GM19452 (cell line): ENCODE results near the gene S100A9.

Experiments used
- ATAC-seq: cut with Tn5 transposase; IDR thresholded peaks from one replicate; pipeline ENCODE4 v1.9.1; 2021; ENCODE audit not compliant: unreplicated experiment

Gene S100A9

DNA sequence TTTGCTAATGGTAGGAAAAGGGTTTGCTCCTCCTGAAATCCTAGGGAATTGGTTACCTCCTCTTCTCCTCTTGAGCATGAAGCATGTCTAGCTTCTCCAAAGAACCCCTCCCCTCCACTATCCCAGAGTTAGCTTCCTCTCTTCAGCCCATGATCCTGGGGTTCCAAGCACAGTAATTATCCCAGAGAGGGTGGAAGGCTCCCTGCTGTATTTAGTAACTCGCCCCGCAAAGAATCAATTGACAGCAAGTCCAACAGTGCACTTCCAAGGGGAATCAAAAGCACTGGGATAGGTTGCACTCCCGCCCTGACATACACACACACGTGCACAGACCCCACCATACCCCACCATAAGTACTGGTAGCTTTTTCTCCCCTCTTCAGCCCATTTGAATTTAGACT, 30.1 kb downstream of the S100A9 start:
- no peak for ATAC-seq

DNA sequence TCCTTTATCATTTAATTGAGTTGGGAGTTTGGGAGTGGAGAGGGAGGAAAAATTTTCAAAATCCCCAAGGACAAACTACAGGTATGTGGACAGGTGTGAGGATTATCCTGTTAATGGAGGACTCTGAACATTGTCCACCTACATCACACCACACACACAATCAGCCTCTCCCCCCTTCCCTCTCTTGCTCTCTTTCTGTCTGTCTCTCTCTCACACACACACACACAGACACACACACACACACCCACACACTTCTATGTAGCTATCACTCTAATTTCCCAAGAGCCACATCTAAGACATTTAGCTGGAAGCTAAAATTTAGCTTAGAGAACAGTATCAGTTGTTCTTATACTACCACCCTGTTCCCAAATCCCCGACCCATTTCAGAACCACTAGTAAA, 31.7 kb downstream of the S100A9 start:
- ATAC-seq: no peak

DNA sequence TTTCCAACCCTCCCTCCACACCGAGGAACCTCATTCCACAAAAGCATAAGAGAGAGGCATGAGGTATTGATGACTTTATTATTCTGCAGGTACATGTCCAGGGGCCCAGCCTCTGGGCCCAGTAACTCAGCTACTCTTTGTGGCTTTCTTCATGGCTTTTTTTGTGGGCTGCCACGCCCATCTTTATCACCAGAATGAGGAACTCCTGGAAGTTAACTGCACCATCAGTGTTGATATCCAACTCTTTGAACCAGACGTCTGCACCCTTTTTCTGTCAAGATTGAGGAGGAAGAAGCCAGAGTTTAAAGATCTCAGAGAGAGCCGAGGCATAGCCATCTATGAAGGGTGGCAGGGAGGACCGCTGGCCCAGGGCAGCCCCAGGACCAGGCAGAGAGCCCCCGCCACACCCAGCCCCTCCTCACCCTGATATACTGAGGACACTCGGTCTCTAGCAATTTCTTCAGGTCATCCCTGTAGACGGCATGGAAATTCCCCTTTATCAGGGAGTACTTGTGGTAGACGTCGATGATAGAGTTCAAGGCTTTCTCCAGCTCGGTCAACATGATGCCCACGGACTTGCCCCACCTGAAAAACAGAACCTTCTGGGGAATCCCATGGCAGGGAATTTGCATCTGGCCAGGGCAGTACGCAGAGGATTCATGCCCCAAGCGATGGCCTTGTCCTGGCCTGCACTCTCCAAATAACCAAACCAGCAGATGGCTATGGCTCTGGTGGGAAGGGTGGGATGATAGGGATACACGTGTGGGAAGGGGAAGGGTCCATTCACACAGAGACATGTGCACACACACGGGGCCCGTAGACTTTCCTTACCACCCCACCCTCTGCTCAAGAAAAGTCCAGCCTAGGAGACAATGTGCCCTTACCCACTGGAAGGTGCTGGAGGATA, 32.6 kb downstream of the S100A9 start:
- no peak for ATAC-seq

DNA sequence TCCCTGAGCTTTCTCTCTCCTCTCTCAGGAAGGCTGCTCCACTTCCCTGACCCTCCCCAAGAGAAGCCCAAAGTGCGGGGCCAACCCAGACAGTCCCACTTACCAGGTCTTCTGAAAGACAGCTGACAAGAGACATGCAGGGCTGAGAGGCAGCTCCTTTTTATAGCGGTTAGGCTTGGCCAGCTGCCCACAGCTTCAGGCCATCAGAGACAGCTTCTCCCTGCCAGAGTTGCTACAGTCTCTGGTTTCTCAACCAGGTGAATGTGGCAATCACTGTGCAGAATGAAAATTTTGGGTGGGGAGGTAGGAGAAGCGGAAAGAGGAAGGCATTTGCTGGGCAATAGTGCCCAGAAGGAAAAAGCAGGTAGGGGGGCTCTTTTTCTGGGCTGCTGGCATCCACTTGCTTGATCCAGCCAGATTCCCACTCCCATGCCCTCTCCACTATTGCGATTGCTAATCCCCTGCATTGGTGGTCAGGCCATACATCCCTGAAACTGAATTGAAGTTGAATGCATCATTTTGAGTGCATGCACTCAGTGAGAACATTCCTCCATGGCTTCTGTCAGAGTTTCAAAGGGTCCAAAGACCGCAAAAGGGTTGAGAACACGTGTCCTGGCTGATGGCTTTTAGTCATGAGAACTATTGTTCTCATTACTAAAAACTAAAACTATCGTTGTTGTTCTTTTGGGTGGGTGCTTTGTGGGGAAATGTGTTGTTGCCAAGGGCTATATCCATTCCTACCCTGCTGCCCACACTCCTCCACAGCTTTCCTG, 33.5 kb downstream of the S100A9 start, which contains the start of gene S100A8:
TSS of gene S100A8 (minus strand) at position 136 of the 773 bp plus-strand sequence. CDS start 538 bp downstream, outside the sequence.
- no peak for ATAC-seq

DNA sequence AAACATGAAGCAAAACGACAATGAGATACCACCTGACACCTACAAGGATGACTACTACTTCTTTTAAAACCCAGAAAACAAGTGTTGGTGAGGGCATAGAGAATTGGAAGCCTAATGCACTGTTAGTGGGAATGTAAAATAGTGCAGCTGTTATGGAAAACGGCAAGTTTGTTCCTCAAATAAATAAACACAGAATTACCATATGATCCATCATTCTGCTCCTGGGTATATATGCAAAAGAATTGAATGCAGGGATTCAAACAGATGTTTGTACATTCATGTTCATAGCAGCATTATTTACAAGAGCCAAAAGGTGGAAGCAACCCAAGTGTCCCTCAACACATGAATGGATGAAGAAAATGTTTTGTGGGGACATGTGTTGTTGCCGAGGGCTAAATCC, 34.6 kb downstream of the S100A9 start:
- ATAC-seq: no peak

DNA sequence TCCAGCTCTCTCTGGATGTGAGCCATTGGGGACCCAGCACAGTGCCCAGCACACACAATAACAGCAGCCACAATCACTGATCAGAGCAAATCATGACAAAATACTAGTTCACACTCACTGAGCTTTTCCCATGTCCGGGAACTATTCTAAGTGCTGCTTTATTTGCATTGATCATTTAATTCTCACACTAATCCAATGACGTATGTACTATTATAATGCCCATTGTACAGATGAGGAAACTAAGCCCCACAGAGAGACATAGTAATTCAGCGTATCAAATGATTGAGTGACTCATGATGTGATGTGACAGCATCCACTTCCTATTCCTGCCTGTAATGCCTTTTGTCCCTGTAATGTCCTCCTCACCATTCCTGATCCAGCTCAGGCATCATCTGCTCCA, 35.2 kb downstream of the S100A9 start:
- ATAC-seq: no peak

DNA sequence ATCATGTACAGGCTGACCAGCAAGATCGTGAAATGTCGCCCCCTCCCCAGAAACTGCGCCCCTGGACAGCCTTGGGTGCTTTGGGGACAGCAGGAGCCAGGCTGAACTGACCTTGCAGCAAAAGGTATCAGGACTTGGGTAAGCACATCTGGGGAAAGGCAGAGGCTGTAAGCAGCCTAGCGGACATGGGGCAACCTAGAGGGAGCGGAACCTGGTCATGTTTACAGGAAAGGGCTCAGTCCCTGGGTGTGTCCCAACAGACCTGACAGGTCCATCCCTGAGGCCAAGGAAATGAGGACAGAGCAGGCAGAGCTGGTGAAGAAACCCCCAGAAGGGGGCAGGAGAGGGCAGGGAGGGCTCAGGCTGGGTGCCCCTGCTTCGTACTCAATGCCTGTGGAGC, 36.3 kb downstream of the S100A9 start:
- ATAC-seq: no peak

DNA sequence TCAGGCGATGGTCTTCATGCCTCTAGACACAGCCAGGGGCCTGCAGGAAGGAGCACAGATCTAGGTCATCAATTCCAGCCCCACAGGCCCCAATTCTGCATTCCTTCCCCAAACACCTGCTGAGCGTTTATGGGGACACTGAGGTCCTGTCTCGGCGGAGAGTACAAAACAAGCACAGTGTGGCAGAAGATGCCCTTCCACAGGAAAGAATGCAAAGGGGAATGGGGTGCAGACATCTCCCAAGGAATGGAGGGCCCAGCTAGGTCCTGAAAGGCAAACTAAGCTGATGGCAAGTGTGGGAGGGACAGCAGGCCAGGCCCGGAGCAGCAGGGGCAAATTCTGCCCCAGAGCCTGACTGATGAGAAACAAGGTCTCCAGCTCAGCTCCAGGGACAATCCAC, 36.7 kb downstream of the S100A9 start:
- ATAC-seq: no peak

DNA sequence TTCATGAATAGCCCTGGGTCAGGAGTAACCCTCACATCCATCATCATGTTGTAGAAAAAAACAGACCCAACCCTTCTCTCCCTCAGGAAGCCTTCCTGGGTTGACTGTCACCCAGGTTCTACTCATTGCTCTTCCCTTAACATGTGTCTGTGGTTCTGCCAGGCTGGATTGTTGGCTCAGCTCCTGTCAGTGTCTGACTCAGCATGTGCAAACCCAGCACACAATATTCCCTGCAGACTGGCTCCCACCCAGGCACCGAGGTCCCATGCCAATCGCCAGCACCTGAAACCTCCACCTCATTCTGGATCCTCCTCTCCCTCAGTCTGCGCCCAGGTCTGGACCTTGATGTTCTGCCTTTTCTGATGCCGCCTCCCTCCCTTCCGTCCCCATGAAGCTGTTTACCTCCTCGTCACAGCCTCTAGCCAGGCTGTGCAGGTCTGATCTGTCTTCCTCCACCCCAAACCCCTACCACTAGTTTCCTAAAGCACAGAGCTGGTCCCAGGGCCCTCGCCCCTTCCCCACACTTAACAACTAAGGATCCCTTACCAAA, 37.6 kb downstream of the S100A9 start:
- no peak for ATAC-seq

DNA sequence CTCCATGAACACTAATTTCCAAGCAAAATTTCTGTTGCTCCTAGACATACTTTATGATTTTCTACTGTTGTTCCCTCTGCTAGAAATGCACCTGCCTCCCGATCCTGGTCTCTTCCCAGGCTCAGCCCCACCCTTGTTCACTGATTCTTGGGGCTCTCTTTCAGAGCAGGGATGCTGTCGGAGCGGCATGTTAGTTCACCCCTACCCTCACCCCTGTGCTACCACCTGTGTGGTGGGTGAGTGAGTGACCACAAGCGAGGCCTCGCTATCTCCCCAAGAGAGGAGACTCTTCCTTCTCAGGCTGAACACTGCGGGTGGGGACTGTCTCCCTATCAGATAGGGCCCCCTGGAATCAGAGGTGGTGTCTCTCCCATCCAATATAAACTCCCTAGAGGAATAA, 38.1 kb downstream of the S100A9 start:
- no peak for ATAC-seq

DNA sequence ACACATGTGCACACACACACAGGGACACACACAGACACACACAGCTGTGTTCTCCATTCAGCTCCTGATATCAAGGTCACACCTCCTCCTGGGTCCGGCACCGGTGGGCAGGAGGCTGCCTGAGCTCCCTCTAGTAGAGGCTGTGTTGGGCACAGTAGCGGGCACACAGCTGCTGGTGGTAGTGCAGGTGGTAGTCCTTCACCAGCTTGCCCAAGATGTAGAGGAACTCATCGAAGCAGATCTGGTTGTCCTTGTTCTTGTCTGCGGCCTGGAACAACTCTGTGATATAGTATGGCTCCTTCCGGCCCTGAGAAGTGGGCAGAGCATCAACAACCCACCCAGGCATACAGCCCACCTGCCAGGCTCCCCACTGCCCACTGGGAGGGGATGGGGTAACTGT, 38.8 kb downstream of the S100A9 start:
- no peak for ATAC-seq

DNA sequence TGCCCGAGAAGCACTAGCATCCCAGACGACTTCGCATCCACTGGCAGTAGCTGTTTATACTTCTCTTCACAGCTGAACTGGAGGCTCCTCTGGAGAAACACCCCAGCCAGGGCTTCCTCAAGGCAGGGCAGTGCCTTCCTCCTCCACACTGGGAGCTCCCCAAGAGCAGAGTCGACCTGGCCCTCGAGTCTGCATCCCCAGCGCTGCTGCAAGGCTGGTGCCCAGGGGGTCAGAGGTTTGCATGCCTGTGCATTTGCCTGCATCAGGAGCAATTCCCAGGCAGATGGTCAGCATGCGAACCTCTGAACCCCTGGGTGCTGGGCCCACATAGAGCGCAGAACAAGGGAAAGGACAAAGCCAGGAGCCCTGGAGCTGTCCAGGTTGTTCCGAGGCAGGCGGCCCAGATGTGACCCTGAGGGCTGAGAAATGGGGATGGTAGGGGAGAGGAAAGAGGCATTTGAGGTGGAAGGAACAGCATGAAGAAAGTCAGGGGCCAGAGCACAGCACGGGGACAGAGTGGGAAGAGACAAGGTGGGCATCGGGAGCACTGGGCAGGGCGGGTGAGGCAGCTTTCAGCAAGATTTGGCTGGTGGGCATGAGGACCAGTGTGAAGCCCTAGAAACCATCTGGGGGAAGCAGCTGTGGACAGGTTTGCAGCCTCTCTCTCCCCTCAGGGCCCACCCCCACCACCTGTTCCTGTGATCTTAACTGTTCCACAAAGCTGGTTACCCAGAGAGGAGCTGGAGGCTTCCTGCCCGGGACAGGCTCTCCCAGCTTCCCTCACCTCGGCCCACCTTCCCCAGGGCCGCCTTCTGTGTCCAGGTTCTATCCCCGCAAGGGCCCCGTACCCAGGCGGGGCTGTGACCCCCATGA, 39.6 kb downstream of the S100A9 start:
- no peak for ATAC-seq

DNA sequence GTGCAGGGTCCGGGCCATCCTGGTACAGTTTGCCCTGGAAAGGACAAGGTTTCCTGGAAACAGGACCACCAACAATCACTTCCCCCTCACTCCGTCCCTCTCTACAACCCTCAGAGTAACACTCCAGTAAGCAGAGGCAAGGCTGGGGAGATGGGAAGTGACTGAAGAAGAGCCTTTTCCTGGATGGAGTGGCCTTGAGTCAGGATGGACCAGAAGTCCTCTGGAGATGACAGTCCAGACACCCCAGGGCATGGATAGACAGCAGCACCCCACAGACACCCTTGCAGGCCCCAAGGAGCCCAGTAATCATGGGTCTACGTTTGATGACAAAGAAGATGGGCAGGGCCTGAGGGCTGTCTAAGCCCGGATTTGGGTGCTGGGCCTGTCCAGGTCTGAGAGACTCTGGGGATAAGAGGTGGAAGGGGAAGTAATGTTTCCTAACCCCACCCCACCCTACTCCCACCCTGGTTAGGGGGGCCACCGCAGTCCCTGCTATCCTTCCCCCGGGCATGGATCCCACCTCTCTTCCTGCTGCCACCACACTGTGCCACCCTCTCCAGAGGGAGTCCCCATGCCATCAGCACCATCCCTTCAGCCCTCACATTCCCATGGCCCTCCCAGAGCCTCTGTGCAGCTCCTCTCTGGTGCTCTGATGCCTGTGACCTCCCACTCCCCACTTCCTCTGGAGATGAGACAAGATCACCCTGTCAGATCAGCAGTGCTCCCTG, 40.4 kb downstream of the S100A9 start:
- ATAC-seq: no peak

DNA sequence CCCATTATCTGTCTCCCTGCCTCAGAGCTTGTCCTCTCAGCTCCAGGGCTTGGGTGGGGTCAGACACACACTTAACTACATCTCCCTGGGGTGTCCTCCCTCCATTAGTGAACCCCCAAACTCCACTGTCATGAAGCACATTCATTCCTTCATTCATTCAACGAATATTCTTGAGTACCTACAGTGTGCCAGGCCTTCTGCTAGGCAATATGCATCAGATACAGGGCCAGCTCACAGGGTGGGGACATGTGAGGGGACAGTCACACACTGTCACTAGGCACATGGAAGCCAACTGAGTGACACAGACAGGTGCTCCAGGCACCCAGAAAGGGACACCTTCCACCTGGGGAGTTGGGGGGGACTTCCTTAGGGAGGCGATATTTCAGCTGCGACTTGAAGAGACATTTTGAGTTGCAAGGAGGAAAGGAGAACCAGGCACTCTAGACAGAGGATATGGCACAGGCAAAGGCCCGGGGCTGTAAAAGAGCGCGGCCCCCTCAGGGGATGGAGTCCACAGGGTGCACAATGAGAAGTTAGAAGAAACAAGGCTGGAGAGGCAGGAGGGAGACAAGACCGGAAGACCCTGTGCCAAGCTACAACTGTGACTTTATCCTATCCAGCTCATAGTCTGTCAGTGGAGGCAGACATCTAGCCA, 41.9 kb downstream of the S100A9 start:
- ATAC-seq: no peak

DNA sequence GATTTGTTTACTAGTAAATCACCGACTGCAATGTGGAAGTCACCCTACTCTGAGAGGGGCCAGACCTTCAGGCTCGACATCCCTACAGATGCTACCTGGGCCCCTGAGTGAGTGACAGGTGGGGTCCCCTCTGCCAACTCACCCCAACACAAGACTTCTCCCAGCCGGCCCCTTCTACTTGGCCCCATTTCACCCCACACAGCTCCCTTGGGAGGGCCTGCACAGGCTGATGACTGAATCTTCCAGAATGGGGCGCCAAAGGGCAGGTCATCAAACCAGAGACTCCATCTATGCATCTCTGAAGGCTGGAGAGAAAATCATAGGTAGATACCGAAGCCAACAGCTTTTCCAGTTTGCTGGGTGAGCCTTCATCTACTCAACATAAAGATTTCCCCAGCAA, 42.6 kb downstream of the S100A9 start:
- ATAC-seq: no peak

DNA sequence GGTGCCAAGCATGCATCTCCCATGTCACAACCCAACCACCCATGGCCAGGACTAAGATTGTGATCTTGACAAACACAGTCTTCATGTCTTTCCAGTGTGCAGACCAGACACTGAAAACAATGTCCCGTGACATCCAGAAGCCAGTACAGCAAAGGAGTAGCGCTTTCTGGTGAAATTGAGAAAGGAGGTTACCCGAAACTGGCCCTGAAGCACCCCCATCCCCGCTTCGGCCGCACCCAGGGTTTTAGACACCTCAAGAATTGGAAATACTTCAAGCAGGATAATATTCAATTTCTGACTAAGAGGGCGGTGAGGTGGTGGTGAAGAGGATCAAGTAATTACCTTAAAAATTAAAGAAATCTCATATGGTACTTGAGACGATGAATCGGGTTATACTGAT, 43.8 kb downstream of the S100A9 start:
- no peak for ATAC-seq

DNA sequence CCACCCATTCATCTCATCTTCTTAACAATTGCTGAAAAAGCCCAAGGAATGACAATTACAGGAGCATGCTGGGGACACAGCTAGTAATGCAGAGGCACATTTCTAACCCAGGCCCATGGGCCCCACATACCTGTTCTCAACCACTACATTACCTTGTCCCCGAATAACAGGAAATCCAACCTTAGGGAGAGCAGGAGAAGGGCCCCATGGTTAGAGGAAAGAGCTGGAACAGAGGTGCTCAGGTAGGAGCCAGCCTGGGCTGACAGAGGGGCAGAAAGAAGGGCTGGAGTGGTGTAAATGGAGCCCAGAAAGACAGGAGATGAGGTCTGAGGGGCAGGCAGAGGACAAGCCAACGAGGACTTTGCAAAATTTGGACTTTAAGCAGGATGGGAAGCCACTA, 44.6 kb downstream of the S100A9 start:
- ATAC-seq: no peak

DNA sequence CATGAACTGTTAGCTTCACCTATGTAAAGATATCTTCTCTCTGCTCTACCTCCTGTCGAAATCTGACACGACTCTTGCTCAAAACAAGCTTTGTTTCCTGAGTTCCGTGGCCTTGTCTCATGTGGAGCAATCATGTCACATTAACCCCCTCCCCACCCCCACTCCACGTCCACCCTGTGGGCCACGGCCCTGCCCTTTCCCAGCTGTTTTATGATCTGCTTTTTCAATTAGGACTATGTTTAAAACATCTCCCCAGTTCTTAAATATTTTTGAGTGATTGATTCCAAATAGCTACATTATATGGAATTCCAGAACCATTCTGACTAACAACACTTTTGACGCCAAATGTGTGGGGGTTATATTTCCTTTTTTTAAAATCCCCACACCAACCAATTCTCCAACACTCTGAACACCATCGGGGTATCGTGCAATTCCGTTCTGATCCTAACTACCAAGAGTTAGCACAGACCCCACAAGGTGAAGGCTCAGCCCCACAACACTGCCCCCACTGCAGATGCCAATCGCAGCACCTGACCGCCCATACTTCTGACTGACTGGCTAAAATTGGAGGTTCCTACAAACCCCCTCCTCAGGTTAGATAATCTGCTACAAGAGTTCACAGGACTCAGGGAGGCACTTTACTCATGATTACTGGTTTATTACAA, 45.9 kb downstream of the S100A9 start:
- ATAC-seq: no peak

DNA sequence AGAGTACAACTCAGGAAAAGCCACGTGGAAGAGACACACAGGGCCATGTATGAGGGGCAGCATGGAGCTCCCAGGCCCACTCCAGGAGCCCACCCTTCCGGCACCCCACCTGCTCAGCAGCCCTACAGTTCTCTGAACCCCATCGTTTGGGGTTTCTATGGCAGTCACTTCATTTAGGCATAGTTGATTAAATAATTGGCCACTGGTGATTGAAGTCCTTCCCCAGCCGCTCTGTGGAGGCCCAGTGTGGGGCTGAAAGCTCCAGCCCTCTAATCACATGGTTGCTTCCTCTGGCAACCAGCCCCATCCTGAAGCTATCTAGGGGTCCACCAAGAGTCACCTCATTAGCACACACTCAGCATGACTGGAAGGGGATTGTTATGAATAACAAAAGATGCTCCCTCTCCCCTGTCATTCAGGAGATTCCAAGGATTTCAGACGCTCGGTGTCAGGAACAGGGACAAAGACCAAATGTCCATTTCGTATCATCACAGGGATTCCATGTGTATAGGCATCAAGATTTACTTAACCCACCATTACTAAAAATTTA, 46.5 kb downstream of the S100A9 start:
- ATAC-seq: no peak
